ENCODE data around the gene RAB3C. TPM values are rescaled to one million over a fixed set of nuclear protein-coding genes. Genes with fewer than 3 reads are reported as not detected.

The RAB3C gene
- polyA plus RNA-seq, 1 experiment, result not detected

- no peak for DNase-seq (ENCODE audit: low read depth)
- H3K4me3 ChIP-seq (ENCODE audit: low read depth, low read length), result no peak overlapping the region
- no peaks in the 10 kb centered on the region for H3K27me3 ChIP-seq (ENCODE audit: control insufficient read depth, insufficient read depth, low read length)
- H3K36me3 ChIP-seq (ENCODE audit: control insufficient read depth, insufficient read depth, low read length), result no peaks in the 10 kb centered on the region
- ChIA-PET POLR2A (no interaction called here), CTCF (interaction anchor here (1.7 kb wide), 1 partner anchor 15 kb away, joined by 5 read pairs; no protein-coding TSS in a partner anchor)
- TF ChIP-seq, protein P1, sequence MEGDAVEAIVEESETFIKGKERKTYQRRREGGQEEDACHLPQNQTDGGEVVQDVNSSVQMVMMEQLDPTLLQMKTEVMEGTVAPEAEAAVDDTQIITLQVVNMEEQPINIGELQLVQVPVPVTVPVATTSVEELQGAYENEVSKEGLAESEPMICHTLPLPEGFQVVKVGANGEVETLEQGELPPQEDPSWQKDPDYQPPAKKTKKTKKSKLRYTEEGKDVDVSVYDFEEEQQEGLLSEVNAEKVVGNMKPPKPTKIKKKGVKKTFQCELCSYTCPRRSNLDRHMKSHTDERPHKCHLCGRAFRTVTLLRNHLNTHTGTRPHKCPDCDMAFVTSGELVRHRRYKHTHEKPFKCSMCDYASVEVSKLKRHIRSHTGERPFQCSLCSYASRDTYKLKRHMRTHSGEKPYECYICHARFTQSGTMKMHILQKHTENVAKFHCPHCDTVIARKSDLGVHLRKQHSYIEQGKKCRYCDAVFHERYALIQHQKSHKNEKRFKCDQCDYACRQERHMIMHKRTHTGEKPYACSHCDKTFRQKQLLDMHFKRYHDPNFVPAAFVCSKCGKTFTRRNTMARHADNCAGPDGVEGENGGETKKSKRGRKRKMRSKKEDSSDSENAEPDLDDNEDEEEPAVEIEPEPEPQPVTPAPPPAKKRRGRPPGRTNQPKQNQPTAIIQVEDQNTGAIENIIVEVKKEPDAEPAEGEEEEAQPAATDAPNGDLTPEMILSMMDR (IDR thresholded peaks at IDR 0.05; ENCODE audit: insufficient read depth, low read depth, low read length), result no peak
Observed at GRCh38 chr5:58857609-58858008, 274.7 kb downstream of the RAB3C start.

GRCh38 chr5:58860680-58861079, 277.8 kb downstream of the RAB3C start:
- POLR2A ChIA-PET, result no interaction called here
- Histone ChIP-seq H3K36me3 (ENCODE audit: control insufficient read depth, insufficient read depth, low read length) (no peaks in the 10 kb centered on the region), H3K27me3 (ENCODE audit: control insufficient read depth, insufficient read depth, low read length) (no peaks in the 10 kb centered on the region), H3K4me3 (ENCODE audit: low read depth, low read length) (no peak overlapping the region)
- no peak for DNase-seq (ENCODE audit: low read depth)
- CTCF ChIA-PET, result interaction anchor here (1.6 to 1.7 kb wide), 2 partner anchors 10 to 14 kb away, joined by 3 to 7 read pairs; no protein-coding TSS in a partner anchor
- TF ChIP-seq, protein P1 (IDR thresholded peaks at IDR 0.05; ENCODE audit: insufficient read depth, low read depth, low read length), result no peak

DNA sequence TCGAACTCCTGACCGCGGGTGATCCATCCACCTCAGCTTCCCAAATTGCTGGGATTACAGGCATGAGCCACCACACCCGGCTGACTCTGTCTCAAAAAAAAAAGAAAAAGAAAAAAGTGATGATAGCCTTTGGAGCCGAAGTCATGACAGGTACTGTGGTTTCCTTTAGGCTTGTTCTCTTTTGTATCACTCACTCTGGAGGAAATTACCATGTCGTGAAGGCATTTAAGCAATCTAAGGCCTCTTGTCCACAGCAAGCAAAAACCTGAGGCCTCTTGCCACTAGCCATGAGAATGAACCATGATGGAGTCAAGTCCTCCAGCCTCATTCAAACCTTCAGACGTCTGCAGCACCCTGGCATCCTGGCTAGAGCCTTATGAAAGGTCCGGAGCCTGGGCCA, 286.1 kb downstream of the RAB3C start:
- ChIA-PET POLR2A (no interaction called here), CTCF (interaction anchor here (1.0 to 1.2 kb wide), 2 partner anchors 22 to 142 kb away, joined by 3 read pairs; no protein-coding TSS in a partner anchor)
- Histone ChIP-seq H3K4me3 (ENCODE audit: low read depth, low read length) (no peak overlapping the region), H3K36me3 (ENCODE audit: control insufficient read depth, insufficient read depth, low read length) (no peaks in the 10 kb centered on the region), H3K27me3 (ENCODE audit: control insufficient read depth, insufficient read depth, low read length) (peaks cover 5% of the 10 kb centered on the region; the same call in 1 of the 2 replicates)
- TF ChIP-seq, protein P1 (IDR thresholded peaks at IDR 0.05; ENCODE audit: insufficient read depth, low read depth, low read length), result no peak
- no peak for DNase-seq (ENCODE audit: low read depth)

DNA sequence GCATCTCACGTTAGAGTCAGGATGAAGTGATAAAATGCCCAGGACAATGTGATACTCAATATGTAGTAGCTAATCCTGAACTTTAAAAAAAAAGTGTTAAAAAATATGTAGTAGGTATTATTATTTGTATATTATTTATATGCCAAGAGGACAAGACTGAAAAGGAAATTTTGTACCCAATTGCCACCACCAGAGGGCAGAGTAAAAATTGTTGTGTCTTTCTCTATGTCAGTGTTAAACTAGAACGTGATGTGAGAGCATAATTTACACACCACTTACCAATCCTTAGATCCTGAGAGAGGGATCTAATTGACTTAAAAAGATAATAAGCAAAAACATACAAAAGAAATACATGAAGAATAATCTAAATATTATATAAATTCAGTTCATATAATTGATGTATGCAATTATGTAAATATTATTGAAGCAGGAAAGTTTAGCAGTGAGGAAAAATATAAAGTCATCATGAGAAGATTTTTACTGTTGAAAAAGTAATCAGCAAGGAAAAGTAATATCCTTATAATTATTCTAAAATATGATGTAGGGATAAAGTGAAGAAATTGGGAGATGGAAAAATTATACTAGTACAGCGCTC, 288.9 kb downstream of the RAB3C start:
- POLR2A ChIA-PET, result no interaction called here

GRCh38 chr5:58872670-58873273, 289.9 kb downstream of the RAB3C start:
- CTCF ChIA-PET, result interaction anchor here (0.8 to 1.7 kb wide), 6 partner anchors 14 to 302 kb away, joined by 3 to 6 read pairs (median 4); no protein-coding TSS in a partner anchor
- Histone ChIP-seq H3K27me3 (ENCODE audit: control insufficient read depth, insufficient read depth, low read length) (0 out of 2 replicates have a peak, but pooled peaks cover 2% of the 10 kb centered on the region), H3K4me3 (ENCODE audit: low read depth, low read length) (no peak overlapping the region), H3K36me3 (ENCODE audit: control insufficient read depth, insufficient read depth, low read length) (no peaks in the 10 kb centered on the region)
- POLR2A ChIA-PET, result no interaction called here
- TF ChIP-seq, protein P1 (IDR thresholded peaks at IDR 0.05; ENCODE audit: insufficient read depth, low read depth, low read length), result no peak
- no peak for DNase-seq (ENCODE audit: low read depth)

More for the DNA sequence above, 288.9 kb downstream of the RAB3C start:
- Histone ChIP-seq H3K27me3 (ENCODE audit: control insufficient read depth, insufficient read depth, low read length) (0 out of 2 replicates have a peak, but pooled peaks cover 2% of the 10 kb centered on the region), H3K4me3 (ENCODE audit: low read depth, low read length) (no peak overlapping the region), H3K36me3 (ENCODE audit: control insufficient read depth, insufficient read depth, low read length) (no peaks in the 10 kb centered on the region)
- DNase-seq (ENCODE audit: low read depth), result no peak
- TF ChIP-seq, protein P1 (IDR thresholded peaks at IDR 0.05; ENCODE audit: insufficient read depth, low read depth, low read length), result peak; percentile 68
- CTCF ChIA-PET, result interaction anchor here (0.6 to 2.2 kb wide), 9 partner anchors 9 to 630 kb away, joined by 3 to 9 read pairs (median 3); no protein-coding TSS in a partner anchor
